Upper lobe of left lung (tissue), 4 donors: Measurements from ENCODE around the gene BOLA2B.

Source experiments
- POLR2AphosphoS5 ChIP-seq, 2 donors: sonication (generic); formaldehyde crosslinking; IDR thresholded peaks; one replicate each; pipeline ENCODE4 v1.5.1; 2017; ENCODE audit warnings: antibody characterized with exemption in 2 of 2
- TF ChIP-seq, protein P1 (sequence below), 6 experiments: fragments of 450-650 bp in 4 of 6; fragments of 200-600 bp in 2 of 6; sonication (generic) in 2 of 6; IDR thresholded peaks; one replicate each; pipeline ENCODE4 v1.5.1; 2016 to 2019; ENCODE audit warnings: antibody characterized with exemption in 6 of 6

GRCh38 chr16:30186782-30187555, 6.5 kb downstream of the BOLA2B start:
- TF ChIP-seq, protein P1, sequence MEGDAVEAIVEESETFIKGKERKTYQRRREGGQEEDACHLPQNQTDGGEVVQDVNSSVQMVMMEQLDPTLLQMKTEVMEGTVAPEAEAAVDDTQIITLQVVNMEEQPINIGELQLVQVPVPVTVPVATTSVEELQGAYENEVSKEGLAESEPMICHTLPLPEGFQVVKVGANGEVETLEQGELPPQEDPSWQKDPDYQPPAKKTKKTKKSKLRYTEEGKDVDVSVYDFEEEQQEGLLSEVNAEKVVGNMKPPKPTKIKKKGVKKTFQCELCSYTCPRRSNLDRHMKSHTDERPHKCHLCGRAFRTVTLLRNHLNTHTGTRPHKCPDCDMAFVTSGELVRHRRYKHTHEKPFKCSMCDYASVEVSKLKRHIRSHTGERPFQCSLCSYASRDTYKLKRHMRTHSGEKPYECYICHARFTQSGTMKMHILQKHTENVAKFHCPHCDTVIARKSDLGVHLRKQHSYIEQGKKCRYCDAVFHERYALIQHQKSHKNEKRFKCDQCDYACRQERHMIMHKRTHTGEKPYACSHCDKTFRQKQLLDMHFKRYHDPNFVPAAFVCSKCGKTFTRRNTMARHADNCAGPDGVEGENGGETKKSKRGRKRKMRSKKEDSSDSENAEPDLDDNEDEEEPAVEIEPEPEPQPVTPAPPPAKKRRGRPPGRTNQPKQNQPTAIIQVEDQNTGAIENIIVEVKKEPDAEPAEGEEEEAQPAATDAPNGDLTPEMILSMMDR (IDR thresholded peaks at IDR 0.05) = peak; percentile 68 to 85 (median 82)
- peak in 1 of 2 donors; percentile 22 for TF ChIP-seq POLR2AphosphoS5 (IDR thresholded peaks at IDR 0.05)
